Skeletal muscle tissue (tissue), 4 donors: ENCODE data around the gene THAP4. TPM values are rescaled to one million over a fixed set of nuclear protein-coding genes. Genes with fewer than 3 reads are reported as not detected.

Experiments used
- H3K27ac ChIP-seq: one replicate; pipeline ENCODE4 v1.7.0; 2013; ENCODE audit warnings: mild to moderate bottlenecking, low read depth, low read length, inconsistent platforms
- H3K27me3 ChIP-seq, 3 donors: one replicate each; pipeline ENCODE4 v1.7.0; 2013; ENCODE audit warnings: low read length in 3 of 3; ENCODE audit not compliant: control insufficient read depth in 3 of 3, insufficient read depth in 3 of 3
- H3K36me3 ChIP-seq, 3 donors: one replicate each; pipeline ENCODE4 v1.7.0; 2013; ENCODE audit warnings: low read length in 3 of 3; ENCODE audit not compliant: control insufficient read depth in 3 of 3, insufficient read depth in 3 of 3
- H3K4me1 ChIP-seq, 3 donors: one replicate each; pipeline ENCODE4 v1.7.0; 2013; ENCODE audit warnings: low read length in 3 of 3, mild to moderate bottlenecking in 3 of 3; ENCODE audit not compliant: control insufficient read depth in 3 of 3, insufficient read depth in 3 of 3
- H3K4me3 ChIP-seq, 3 donors: one replicate each; pipeline ENCODE4 v1.7.0; 2013; ENCODE audit warnings: low read length in 3 of 3
- H3K9ac ChIP-seq, 3 donors: one replicate each; pipeline ENCODE4 v1.7.0; 2013; ENCODE audit warnings: low read length in 3 of 3, mild to moderate bottlenecking in 3 of 3, moderate library complexity in 2 of 3, low read depth in 1 of 3
- H3K9me3 ChIP-seq, 3 donors: one replicate each; pipeline ENCODE4 v1.7.0; 2013; ENCODE audit warnings: low read length in 3 of 3; ENCODE audit not compliant: control insufficient read depth in 3 of 3
- total RNA-seq: library from RNA; depleted of rRNA; stranded (reverse); fragments of >200 nt; gene quantifications from one replicate; pipeline ENCODE4 v1.2.3, GENCODE V29; 2014
- donor health status: Osteomylitis.

THAP4 gene
- total RNA-seq, 1 donor from 2014 or later: 35.5 TPM

DNA sequence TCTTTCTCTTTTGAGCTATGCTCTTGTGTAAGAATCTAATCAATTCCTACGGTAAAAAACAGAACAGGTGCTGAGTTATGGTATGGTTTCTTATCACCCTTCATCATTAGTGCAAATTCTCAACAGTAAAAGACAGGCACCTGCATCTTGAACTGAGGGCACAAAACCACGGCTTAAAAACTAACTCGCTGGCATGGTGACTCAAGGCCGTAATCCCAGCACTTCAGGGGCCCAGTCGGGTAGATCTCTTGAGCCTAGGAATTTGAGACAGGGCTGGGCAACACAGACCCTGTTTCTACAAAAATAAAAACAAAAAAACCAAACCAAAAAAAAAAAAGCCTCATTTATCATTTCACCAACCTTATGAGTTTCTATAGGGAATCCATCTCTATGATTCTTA lies 33.3 kb downstream of the THAP4 start:
- H3K27ac ChIP-seq: no peak overlapping the region
- no peak overlapping the region for H3K9ac ChIP-seq
- H3K4me1 ChIP-seq: peaks cover 0 to 2% (median 0%) of the 10 kb centered on the region in 3 donors
- no peaks in the 10 kb centered on the region for H3K9me3 ChIP-seq
- no peaks in the 10 kb centered on the region for H3K27me3 ChIP-seq
- no peak overlapping the region for H3K4me3 ChIP-seq
- peaks cover 26 to 35% (median 30%) of the 10 kb centered on the region in 3 donors for H3K36me3 ChIP-seq

GRCh38 chr2:241602720-241603119 lies 34.2 kb downstream of the THAP4 start:
- Histone ChIP-seq H3K9ac (no peak overlapping the region), H3K4me3 (no peak overlapping the region), H3K4me1 (peaks cover 0 to 5% (median 3%) of the 10 kb centered on the region in 3 donors), H3K27me3 (no peaks in the 10 kb centered on the region), H3K27ac (no peak overlapping the region), H3K36me3 (peaks cover 25 to 35% (median 30%) of the 10 kb centered on the region in 3 donors), H3K9me3 (no peaks in the 10 kb centered on the region)

DNA sequence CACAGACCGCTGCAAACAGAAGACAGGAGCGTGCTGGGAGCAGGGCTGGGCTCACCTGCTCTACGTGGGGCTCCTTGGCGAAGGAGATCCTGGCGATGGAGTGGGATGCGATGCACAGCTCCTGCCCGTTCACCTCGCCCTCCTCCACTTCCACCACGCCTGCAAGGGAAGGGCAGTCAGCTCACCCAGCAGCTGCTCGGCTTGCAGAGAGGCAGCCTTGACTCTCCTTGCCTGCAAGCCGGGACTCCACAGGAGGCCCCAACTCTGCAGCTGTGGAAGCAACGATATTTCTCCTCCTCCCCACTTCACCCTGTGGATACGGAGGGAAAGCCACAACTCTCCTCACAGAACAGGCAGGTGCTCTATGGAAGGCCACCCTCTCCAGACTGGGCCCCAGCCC lies 35.1 kb downstream of the THAP4 start:
- H3K4me3 ChIP-seq: no peak overlapping the region
- peaks cover 25 to 35% (median 33%) of the 10 kb centered on the region in 3 donors for H3K36me3 ChIP-seq
- H3K27me3 ChIP-seq: no peaks in the 10 kb centered on the region
- no peak overlapping the region for H3K9ac ChIP-seq
- H3K9me3 ChIP-seq: no peaks in the 10 kb centered on the region
- peaks cover 0 to 5% (median 3%) of the 10 kb centered on the region in 3 donors for H3K4me1 ChIP-seq
- H3K27ac ChIP-seq: no peak overlapping the region

DNA sequence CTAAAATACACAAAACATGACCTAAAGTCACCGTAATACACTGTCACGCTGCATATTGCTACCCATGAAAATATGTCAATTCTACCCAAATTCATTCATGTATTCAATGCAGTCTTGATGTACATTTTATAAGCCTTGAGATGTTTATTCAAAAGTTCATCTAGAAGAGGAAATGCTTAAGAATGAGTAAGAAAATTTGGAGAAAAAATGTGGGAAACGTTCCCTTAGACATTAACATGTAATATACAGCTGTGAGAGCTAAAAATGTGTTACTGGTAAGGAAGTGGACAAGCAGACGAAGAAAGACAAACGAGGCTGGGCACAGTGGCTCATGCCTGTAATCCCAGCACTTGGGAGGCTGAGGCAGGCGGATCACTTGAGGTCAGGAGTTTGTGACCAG lies 37.3 kb downstream of the THAP4 start:
- no peaks in the 10 kb centered on the region for H3K9me3 ChIP-seq
- peaks cover 19 to 42% (median 23%) of the 10 kb centered on the region in 3 donors for H3K36me3 ChIP-seq
- H3K27ac ChIP-seq: no peak overlapping the region
- H3K9ac ChIP-seq: no peak overlapping the region
- H3K27me3 ChIP-seq: no peaks in the 10 kb centered on the region
- peaks cover 0 to 5% (median 3%) of the 10 kb centered on the region in 3 donors for H3K4me1 ChIP-seq
- no peak overlapping the region for H3K4me3 ChIP-seq

DNA sequence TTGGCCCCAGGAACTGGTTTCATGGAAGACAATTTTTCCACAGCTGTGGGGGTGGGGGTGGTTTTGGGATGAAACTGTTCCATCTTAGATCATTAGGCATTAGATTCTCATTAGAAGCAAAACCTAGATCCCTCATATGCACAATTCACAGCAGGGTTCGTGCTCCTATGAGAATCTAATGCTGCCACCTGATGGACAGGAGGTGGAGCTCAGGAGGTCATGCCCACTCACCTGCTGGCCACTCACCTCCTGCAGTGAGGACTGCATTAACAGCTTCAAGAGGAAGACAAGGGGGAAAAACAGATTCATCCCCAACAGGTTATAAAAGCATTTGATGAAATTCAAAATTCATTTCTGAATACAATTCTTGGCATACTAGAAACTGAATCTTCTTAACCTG lies 38.5 kb downstream of the THAP4 start:
- H3K9me3 ChIP-seq: no peaks in the 10 kb centered on the region
- H3K27ac ChIP-seq: no peak overlapping the region
- H3K9ac ChIP-seq: no peak overlapping the region
- peaks cover 0 to 5% (median 3%) of the 10 kb centered on the region in 3 donors for H3K4me1 ChIP-seq
- H3K27me3 ChIP-seq: no peaks in the 10 kb centered on the region
- peaks cover 19 to 44% (median 27%) of the 10 kb centered on the region in 3 donors for H3K36me3 ChIP-seq
- H3K4me3 ChIP-seq: no peak overlapping the region

- H3K36me3 ChIP-seq: peaks cover 17 to 49% (median 27%) of the 10 kb centered on the region in 3 donors
- no peak overlapping the region for H3K27ac ChIP-seq
- no peak overlapping the region for H3K4me3 ChIP-seq
- peaks cover 0 to 5% (median 3%) of the 10 kb centered on the region in 3 donors for H3K4me1 ChIP-seq
- H3K27me3 ChIP-seq: no peaks in the 10 kb centered on the region
- H3K9me3 ChIP-seq: no peaks in the 10 kb centered on the region
- no peak overlapping the region for H3K9ac ChIP-seq
These were observed 38.9 kb downstream of the THAP4 start for GRCh38 chr2:241598061-241598460.

DNA sequence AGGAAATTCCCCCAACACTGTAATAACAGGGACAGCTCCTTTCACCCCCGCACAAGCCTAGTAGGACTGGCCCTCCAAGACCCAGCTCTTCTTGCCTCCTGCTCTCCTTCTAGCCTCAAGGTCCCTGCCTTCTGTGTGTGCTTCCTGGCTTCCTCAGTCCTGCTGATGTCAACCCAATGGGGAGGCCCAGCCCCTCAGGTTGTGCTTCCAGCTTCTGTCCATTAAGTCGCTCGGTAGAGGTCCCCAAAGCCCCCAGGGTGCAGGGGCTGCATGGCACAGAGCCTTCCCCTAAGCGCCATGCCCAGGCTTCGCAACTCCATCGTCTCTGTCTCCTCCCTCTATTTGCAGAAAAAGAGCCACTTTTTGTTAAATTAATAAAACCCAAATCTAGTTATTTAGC lies 39.4 kb downstream of the THAP4 start:
- H3K9ac ChIP-seq: no peak overlapping the region
- no peaks in the 10 kb centered on the region for H3K27me3 ChIP-seq
- H3K4me3 ChIP-seq: no peak overlapping the region
- H3K36me3 ChIP-seq: peaks cover 13 to 45% (median 23%) of the 10 kb centered on the region in 3 donors
- no peak overlapping the region for H3K27ac ChIP-seq
- peaks cover 0 to 5% (median 3%) of the 10 kb centered on the region in 3 donors for H3K4me1 ChIP-seq
- no peaks in the 10 kb centered on the region for H3K9me3 ChIP-seq

DNA sequence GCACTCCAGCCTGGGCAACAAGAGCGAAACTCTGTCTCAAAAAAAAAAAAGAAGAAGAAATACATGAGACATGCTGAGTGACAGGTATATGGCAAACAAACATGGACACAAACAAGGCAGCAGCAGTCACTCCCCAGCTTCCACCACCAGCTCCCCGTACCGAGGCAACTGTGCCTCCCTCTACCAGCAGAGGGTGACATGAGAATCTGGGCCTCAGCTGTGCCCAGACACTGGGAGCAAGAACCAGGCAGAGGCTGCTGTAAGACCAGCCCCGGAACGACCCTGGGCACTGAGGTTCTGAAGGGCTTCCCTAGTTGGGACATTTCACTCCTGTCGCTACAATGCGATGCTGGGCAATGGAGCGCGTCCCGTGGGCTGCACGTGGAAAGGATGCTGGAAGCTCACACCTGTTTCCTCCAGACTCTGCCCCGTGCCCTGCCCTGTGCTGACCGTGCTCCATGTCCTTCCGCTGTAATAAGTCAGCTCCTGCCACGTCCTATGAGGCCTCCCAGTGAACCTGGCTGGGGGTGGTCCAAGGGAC lies 41.3 kb downstream of the THAP4 start:
- Histone ChIP-seq H3K4me3 (no peak overlapping the region), H3K9me3 (no peaks in the 10 kb centered on the region), H3K4me1 (peaks cover 0 to 5% (median 3%) of the 10 kb centered on the region in 3 donors), H3K27me3 (no peaks in the 10 kb centered on the region), H3K9ac (no peak overlapping the region), H3K36me3 (peaks cover 7 to 31% (median 14%) of the 10 kb centered on the region in 3 donors), H3K27ac (no peak overlapping the region)

GRCh38 chr2:241593271-241593670 lies 43.7 kb downstream of the THAP4 start:
- no peak overlapping the region for H3K27ac ChIP-seq
- no peaks in the 10 kb centered on the region for H3K9me3 ChIP-seq
- H3K9ac ChIP-seq: no peak overlapping the region
- no peaks in the 10 kb centered on the region for H3K27me3 ChIP-seq
- peaks cover 4 to 22% (median 14%) of the 10 kb centered on the region in 3 donors for H3K36me3 ChIP-seq
- H3K4me1 ChIP-seq: peaks cover 0 to 5% (median 3%) of the 10 kb centered on the region in 3 donors
- no peak overlapping the region for H3K4me3 ChIP-seq

DNA sequence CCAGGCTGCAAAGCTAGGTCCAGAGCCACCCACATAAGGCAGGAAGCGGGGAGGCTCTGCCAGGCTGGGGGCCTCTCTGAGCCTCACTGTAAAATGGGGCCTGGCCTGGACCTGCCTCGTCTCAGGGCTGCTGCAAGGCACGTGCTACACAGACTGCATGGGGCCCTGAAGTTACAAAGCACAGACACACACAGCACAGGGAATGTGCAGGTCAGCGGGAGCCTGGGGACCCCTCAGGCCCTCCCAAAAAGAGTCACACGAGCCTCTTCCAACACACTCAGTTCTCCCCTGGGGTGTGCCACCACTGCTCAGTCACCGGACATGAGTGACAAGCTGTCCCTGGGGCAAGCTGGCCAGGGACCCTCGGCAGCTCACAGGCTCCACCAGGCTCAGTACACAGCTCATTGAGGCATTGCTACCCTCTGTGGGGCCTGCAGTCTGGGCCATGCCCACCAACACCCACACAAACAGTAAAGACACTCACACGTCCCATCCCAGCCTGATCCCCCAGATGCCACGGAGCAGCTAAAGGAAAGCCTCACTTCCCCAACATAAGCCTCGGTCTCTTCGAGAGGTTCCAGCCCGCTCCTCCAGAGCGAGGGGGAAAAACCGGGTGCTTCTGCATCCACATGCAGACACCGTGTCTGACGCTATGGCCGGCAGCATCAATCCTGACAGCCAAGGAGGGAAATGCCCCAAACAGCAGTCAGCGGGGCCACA lies 44.7 kb downstream of the THAP4 start:
- Histone ChIP-seq H3K27me3 (no peaks in the 10 kb centered on the region), H3K9ac (no peak overlapping the region), H3K4me3 (no peak overlapping the region), H3K9me3 (peaks cover 0 to 2% (median 0%) of the 10 kb centered on the region in 3 donors), H3K27ac (no peak overlapping the region), H3K4me1 (no peaks in the 10 kb centered on the region), H3K36me3 (peaks cover 4 to 24% (median 12%) of the 10 kb centered on the region in 3 donors)
